ENCODE measurements around the gene ACSM3. TPM values are rescaled to one million over a fixed set of nuclear protein-coding genes. Genes with fewer than 3 reads are reported as not detected.

ACSM3 gene
- total RNA-seq, 4 donors from 2014 or later, result 2.1 to 16.4 (median 11.7) TPM

- no peak overlapping the region for H3K27ac ChIP-seq
- peaks cover 0 to 4% (median 0%) of the 10 kb centered on the region in 3 donors for H3K36me3 ChIP-seq
- no peak for TF ChIP-seq CTCF (IDR thresholded peaks at IDR 0.05)
- TF ChIP-seq POLR2A (IDR thresholded peaks at IDR 0.05), result no peak
- H3K4me1 ChIP-seq, result no peaks in the 10 kb centered on the region
- H3K27me3 ChIP-seq, result no peaks in the 10 kb centered on the region
- no peak overlapping the region for H3K4me3 ChIP-seq
- DNase-seq, result no peak
- no peaks in the 10 kb centered on the region for H3K9me3 ChIP-seq
Observed at GRCh38 chr16:20729141-20729540, 34.7 kb upstream of the ACSM3 start.

GRCh38 chr16:20734056-20734455 is 29.8 kb upstream of the ACSM3 start:
- no peak for DNase-seq
- no peaks in the 10 kb centered on the region for H3K27me3 ChIP-seq
- no peak overlapping the region for H3K27ac ChIP-seq
- H3K36me3 ChIP-seq, result peaks cover 0 to 51% (median 5%) of the 10 kb centered on the region in 3 donors
- no peaks in the 10 kb centered on the region for H3K4me1 ChIP-seq
- no peaks in the 10 kb centered on the region for H3K9me3 ChIP-seq
- H3K4me3 ChIP-seq, result no peak overlapping the region
- TF ChIP-seq CTCF (IDR thresholded peaks at IDR 0.05), result no peak
- TF ChIP-seq POLR2A (IDR thresholded peaks at IDR 0.05), result no peak

GRCh38 chr16:20734782-20735181 is 29.0 kb upstream of the ACSM3 start:
- no peak for DNase-seq
- Histone ChIP-seq H3K36me3 (peaks cover 0 to 51% (median 5%) of the 10 kb centered on the region in 3 donors), H3K4me1 (peaks cover 0 to 6% (median 0%) of the 10 kb centered on the region in 4 donors), H3K9me3 (no peaks in the 10 kb centered on the region), H3K27ac (no peak overlapping the region), H3K27me3 (no peaks in the 10 kb centered on the region), H3K4me3 (no peak overlapping the region)
- TF ChIP-seq CTCF (IDR thresholded peaks at IDR 0.05) (no peak), POLR2A (IDR thresholded peaks at IDR 0.05) (no peak)

- H3K9me3 ChIP-seq, result no peaks in the 10 kb centered on the region
- peaks cover 0 to 51% (median 5%) of the 10 kb centered on the region in 3 donors for H3K36me3 ChIP-seq
- H3K4me3 ChIP-seq, result no peak overlapping the region
- DNase-seq, result no peak
- peaks cover 1 to 13% (median 2%) of the 10 kb centered on the region in 4 donors for H3K4me1 ChIP-seq
- H3K27ac ChIP-seq, result no peak overlapping the region
- TF ChIP-seq POLR2A (IDR thresholded peaks at IDR 0.05), result no peak
- no peaks in the 10 kb centered on the region for H3K27me3 ChIP-seq
Observed at GRCh38 chr16:20735490-20735889, 28.3 kb upstream of the ACSM3 start.

GRCh38 chr16:20740007-20740883 is 23.6 kb upstream of the ACSM3 start:
- Histone ChIP-seq H3K36me3 (peaks cover 0 to 36% (median 5%) of the 10 kb centered on the region in 3 donors), H3K4me3 (peak overlapping the region; percentile 76 to 98 (median 96)), H3K27me3 (no peaks in the 10 kb centered on the region), H3K27ac (peak overlapping the region; percentile 91 to 99 (median 99)), H3K9me3 (no peaks in the 10 kb centered on the region), H3K4me1 (peaks cover 3 to 18% (median 4%) of the 10 kb centered on the region in 4 donors)
- TF ChIP-seq CTCF (IDR thresholded peaks at IDR 0.05) (peak in 4 of 6 experiments; percentile 25 to 35 (median 34)), POLR2A (IDR thresholded peaks at IDR 0.05) (no peak)
- no peak for DNase-seq

GRCh38 chr16:20740901-20741521 is 22.8 kb upstream of the ACSM3 start:
- H3K4me3 ChIP-seq, result peak overlapping the region; percentile 76 to 98 (median 96)
- H3K27ac ChIP-seq, result peak overlapping the region; percentile 91 to 99 (median 99)
- H3K27me3 ChIP-seq, result no peaks in the 10 kb centered on the region
- peaks cover 3 to 18% (median 4%) of the 10 kb centered on the region in 4 donors for H3K4me1 ChIP-seq
- no peaks in the 10 kb centered on the region for H3K9me3 ChIP-seq
- TF ChIP-seq POLR2A (IDR thresholded peaks at IDR 0.05) (peak in 1 of 2 donors; percentile 3), CTCF (IDR thresholded peaks at IDR 0.05) (no peak)
- H3K36me3 ChIP-seq, result peaks cover 0 to 29% (median 5%) of the 10 kb centered on the region in 3 donors
- DNase-seq, result peak; percentile 88 to 97 (median 96)
